Left ventricle myocardium inferior (tissue), 1 donor: ENCODE results near the gene ZDHHC14. TPM values are rescaled to one million over a fixed set of nuclear protein-coding genes. Genes with fewer than 3 reads are reported as not detected.
"Not testable (repeated sequence)": the region's sequence is repeated elsewhere in the genome, so short reads cannot be mapped to it uniquely, and the experiment has no call there.

Experiments used
- DNase-seq: peaks from one replicate; pipeline ENCODE4 v3.0.0-alpha.2; 2020
- H3K27ac ChIP-seq: fragments of 200-600 bp; replicated peaks from 2 replicates; pipeline ENCODE4 v1.8.0; 2021
- H3K27me3 ChIP-seq: fragments of 200-600 bp; 2 replicates; pipeline ENCODE4 v1.8.0; 2021; ENCODE audit warnings: low read depth
- H3K36me3 ChIP-seq: fragments of 200-600 bp; 2 replicates; pipeline ENCODE4 v1.8.0; 2021
- H3K4me1 ChIP-seq: fragments of 200-600 bp; 2 replicates; pipeline ENCODE4 v1.8.0; 2021
- H3K4me3 ChIP-seq: fragments of 200-600 bp; 2 replicates; pipeline ENCODE4 v1.8.0; 2021; ENCODE audit warnings: mild to moderate bottlenecking, moderate library complexity
- H3K9me3 ChIP-seq: fragments of 200-600 bp; replicated peaks from 2 replicates; pipeline ENCODE4 v1.8.0; 2021
- CTCF ChIP-seq: fragments of 200-600 bp; IDR thresholded peaks from 2 replicates; pipeline ENCODE4 v1.8.0; 2021; ENCODE audit warnings: antibody characterized with exemption, mild to moderate bottlenecking, borderline replicate concordance
- intact Hi-C: fragments of 100-400 bp; cut with micrococcal nuclease; formaldehyde crosslinking; loops from one replicate; pipeline ENCODE4 v1.11.0; 2022
- total RNA-seq: library from RNA; stranded (reverse); fragmentation: NEBNext Ultra II Directional; extraction: Animal tissue kit (Norgen Biotek cat#: 25700); gene quantifications from one replicate; pipeline ENCODE4 v1.2.1, GENCODE V29; 2021
- donor health status: DM: no; HTN: yes; CAD: no; lungs with severe emphysema.

Gene ZDHHC14
- total RNA-seq, 1 donor from 2014 or later, result 10.0 TPM

GRCh38 chr6:157556671-157557430, 175.9 kb downstream of the ZDHHC14 start:
- no peak overlapping the region for H3K27ac ChIP-seq
- TF ChIP-seq CTCF, result no peak

GRCh38 chr6:157557559-157557958, 176.6 kb downstream of the ZDHHC14 start:
- no peak for TF ChIP-seq CTCF
- Histone ChIP-seq H3K4me1 (no peaks in the 10 kb centered on the region), H3K27ac (no peak overlapping the region), H3K4me3 (no peak overlapping the region), H3K9me3 (no peaks in the 10 kb centered on the region), H3K36me3 (no peaks in the 10 kb centered on the region), H3K27me3 (no peaks in the 10 kb centered on the region)
- intact Hi-C loops, result no loop called here
- no peak for DNase-seq

More at GRCh38 chr6:157556671-157557430, 175.9 kb downstream of the ZDHHC14 start:
- no peaks in the 10 kb centered on the region for H3K27me3 ChIP-seq
- H3K4me3 ChIP-seq, result no peak overlapping the region
- H3K36me3 ChIP-seq, result no peaks in the 10 kb centered on the region
- no peak for DNase-seq
- no peaks in the 10 kb centered on the region for H3K4me1 ChIP-seq
- intact Hi-C loops, result no loop called here
- H3K9me3 ChIP-seq, result no peaks in the 10 kb centered on the region

- no peak for DNase-seq
- Histone ChIP-seq H3K36me3 (no peaks in the 10 kb centered on the region), H3K27ac (no peak overlapping the region), H3K27me3 (no peaks in the 10 kb centered on the region), H3K4me1 (no peaks in the 10 kb centered on the region), H3K9me3 (no peaks in the 10 kb centered on the region), H3K4me3 (no peak overlapping the region)
- TF ChIP-seq CTCF, result no peak
- intact Hi-C loops, result no loop called here
Measured at GRCh38 chr6:157558049-157558448, 177.1 kb downstream of the ZDHHC14 start.

- DNase-seq, result no peak
- no peak overlapping the region for H3K4me3 ChIP-seq
- H3K27me3 ChIP-seq, result no peaks in the 10 kb centered on the region
- no peak overlapping the region for H3K27ac ChIP-seq
- no peaks in the 10 kb centered on the region for H3K4me1 ChIP-seq
- no peak for TF ChIP-seq CTCF
- H3K36me3 ChIP-seq, result no peaks in the 10 kb centered on the region
- no peaks in the 10 kb centered on the region for H3K9me3 ChIP-seq
- intact Hi-C loops, result no loop called here
Measured at GRCh38 chr6:157558487-157559200, 177.7 kb downstream of the ZDHHC14 start.

- no peaks in the 10 kb centered on the region for H3K9me3 ChIP-seq
- no peak overlapping the region for H3K27ac ChIP-seq
- no peak overlapping the region for H3K4me3 ChIP-seq
- no peaks in the 10 kb centered on the region for H3K27me3 ChIP-seq
- TF ChIP-seq CTCF, result no peak
- intact Hi-C loops, result no loop called here
- DNase-seq, result no peak
- no peaks in the 10 kb centered on the region for H3K4me1 ChIP-seq
- H3K36me3 ChIP-seq, result no peaks in the 10 kb centered on the region
Measured at GRCh38 chr6:157559201-157559756, 178.3 kb downstream of the ZDHHC14 start.

GRCh38 chr6:157560063-157560462, 179.1 kb downstream of the ZDHHC14 start:
- H3K4me1 ChIP-seq, H3K4me3 ChIP-seq, intact Hi-C loops, H3K36me3 ChIP-seq, H3K27ac ChIP-seq, H3K9me3 ChIP-seq, H3K27me3 ChIP-seq, DNase-seq: not testable (repeated sequence)
